ENCODE results near the gene STX11.

DNA sequence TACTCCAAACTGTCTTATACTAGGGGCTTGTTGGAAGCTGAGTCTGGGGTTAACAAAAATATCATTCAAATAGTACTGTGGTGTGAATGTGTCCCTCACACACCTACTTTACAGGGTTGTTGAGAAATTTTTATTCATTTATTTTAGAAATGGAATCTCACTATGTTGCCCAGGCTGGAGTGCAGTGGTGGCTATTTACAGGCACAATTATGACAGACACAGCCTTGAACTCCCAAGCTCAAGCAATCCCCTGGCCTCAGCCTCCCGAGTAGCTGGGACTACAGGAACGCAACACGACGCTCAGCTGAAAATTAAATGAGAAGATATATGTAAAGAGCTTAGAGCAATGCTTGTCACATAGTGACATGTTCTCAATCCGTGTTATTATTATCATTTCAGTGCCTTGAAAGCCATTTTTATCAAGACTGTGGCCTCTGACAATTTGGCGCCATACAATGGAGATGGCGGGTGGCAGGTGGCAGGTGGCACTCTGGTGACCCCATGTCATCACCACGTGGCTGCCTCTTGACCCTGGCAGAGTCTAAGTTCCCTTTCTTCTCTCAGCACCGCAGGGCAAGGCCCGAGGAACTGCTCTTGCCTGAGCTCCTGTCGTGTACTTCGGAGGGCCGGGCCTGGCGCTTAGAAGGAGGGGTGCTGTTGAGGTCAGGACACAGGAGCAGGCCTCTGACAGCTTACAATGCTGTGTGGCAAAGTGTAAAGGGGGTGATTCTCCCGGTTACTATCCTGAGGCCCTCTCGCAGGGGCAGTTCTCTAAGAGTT is 64.5 kb downstream of the STX11 start:
- TF ChIP-seq EZH2phosphoT487 (IDR thresholded peaks at IDR 0.05; ENCODE audit: insufficient read depth, low read depth) (no peak), EZH2 (IDR thresholded peaks at IDR 0.05; ENCODE audit: insufficient read depth, poor library complexity, severe bottlenecking) (no peak)

All from GM23248 (cell line).